ACHN (cell line): ENCODE measurements around the gene CACNA1S.

Experiments used
- DNase-seq: peaks from one replicate; pipeline ENCODE4 v3.0.0-alpha.2; 2015
- in situ Hi-C: cut with HindIII; loops from 2 replicates; pipeline ENCODE4 v1.10.0; 2017; ENCODE audit warnings: low sequenced_read_pairs, low pct_ligation_motif_present, low pct_unique_long_range_greater_than_20kb

CACNA1S gene

DNA sequence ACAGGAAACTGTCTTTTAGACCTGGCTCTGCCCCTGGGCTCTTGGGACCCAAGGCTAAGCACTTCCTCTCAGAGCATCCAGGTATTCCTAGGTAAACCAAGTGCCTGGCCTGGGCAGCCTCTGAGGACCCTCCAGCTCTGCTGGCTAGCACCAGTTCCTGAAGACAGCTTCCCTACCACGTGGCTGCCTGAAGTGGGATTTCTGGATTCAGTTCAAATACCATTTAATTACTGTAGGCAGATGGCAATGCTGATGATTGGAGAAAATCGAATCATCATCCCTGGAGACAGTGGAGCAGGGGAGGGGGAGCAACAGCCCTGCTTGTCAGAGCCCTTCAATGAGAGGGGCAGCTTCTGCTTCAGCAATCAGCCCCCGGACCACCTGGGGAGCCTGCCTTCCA lies 100.6 kb downstream of the CACNA1S start:
- in situ Hi-C loops, result no loop called here
- no peak for DNase-seq

- in situ Hi-C loops, result no loop called here
Observed at GRCh38 chr1:201009962-201010645, 102.1 kb downstream of the CACNA1S start.

GRCh38 chr1:201008666-201009360 lies 103.4 kb downstream of the CACNA1S start:
- DNase-seq, result no peak
- in situ Hi-C loops, result no loop called here

More at GRCh38 chr1:201009962-201010645, 102.1 kb downstream of the CACNA1S start:
- DNase-seq, result no peak

GRCh38 chr1:201007481-201007880 lies 104.7 kb downstream of the CACNA1S start:
- in situ Hi-C loops, result no loop called here
- DNase-seq, result no peak

- in situ Hi-C loops, result no loop called here
- DNase-seq, result no peak
Observed at GRCh38 chr1:201006450-201006849, 105.8 kb downstream of the CACNA1S start.

- in situ Hi-C loops, result no loop called here
- DNase-seq, result no peak
Observed at GRCh38 chr1:201004732-201005131, 107.5 kb downstream of the CACNA1S start.

GRCh38 chr1:201004154-201004553 lies 108.1 kb downstream of the CACNA1S start:
- no peak for DNase-seq
- in situ Hi-C loops, result no loop called here

DNA sequence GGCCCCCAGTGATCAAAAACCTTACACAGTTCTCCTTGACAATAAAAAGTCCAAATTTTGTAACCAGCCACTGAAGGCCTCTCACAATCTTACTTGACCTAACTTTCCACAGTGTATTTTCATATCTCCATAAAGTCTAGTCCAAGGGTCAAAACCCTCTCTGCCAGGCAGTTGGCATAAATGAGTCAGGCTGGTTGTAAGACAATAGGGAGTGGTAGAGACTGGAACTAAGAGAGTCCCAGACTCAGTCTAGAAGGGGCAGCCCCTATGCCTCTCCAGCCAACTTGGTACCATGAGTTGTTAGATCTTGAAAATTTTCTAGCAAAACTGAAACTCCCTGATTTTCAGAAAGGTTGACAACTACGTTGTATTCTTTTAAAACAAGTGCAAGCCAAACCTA lies 109.7 kb downstream of the CACNA1S start:
- in situ Hi-C loops, result no loop called here
- DNase-seq, result no peak

DNA sequence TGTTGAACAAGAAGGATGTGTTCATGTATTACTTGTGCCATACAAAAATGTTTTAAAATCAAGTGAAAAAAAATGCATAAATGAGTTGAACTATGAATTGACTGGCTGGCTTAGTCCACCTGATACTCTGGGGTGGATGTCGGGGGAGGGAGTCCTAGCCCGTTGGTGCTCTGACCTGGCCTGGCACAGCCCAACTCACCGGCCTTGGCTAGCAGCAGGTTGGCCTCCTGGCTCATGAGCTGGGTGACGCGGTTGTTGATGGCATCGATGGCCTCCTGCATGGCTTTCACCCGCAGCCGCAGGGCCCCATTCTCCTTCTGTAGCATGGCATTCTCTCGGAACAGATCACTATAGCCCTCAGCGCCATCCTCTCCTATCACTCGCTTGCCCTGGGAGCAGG lies 110.3 kb downstream of the CACNA1S start:
- DNase-seq, result no peak
- in situ Hi-C loops, result no loop called here

- DNase-seq, result no peak
- in situ Hi-C loops, result no loop called here
Observed at GRCh38 chr1:201000391-201000790, 111.8 kb downstream of the CACNA1S start.

DNA sequence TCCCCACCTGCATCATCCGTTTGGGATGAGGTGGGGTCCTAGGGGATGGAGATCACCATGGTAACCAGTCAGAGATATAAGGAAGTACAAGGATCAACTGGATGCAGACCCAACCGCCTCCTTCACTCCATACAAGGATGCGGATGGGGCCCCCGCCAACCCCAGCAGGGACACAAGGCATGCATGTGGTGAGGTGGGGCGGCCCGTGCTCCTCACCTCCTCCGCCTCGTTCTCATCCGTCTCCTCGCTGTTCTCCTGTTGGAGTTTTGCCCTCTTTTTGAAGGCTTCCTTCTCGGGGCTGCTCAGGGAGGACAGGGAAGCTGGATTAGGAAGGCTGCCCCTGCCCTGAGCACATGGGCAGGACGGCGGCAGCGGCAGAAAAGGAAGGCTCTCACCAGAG lies 112.6 kb downstream of the CACNA1S start:
- in situ Hi-C loops, result no loop called here
- no peak for DNase-seq

DNA sequence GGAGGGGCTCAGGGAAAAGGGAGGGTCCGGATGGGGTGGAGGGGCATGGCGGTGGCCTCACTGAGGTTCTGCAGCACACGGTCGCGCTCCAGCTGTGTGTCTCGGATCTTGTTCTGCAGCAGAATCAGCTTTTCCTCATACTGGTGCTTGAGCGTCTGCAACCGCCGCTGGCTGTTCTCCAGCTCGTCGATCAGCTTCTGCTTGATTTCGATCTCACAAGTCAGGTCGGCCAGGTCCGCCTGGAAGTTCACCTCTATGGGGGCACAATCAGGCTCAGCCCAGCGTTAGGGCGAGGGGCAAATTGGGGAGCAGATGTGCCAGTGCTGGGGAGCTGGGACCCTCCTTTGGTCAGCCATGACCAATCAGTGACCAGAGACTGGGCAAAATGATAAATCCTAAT lies 113.9 kb downstream of the CACNA1S start:
- no peak for DNase-seq
- in situ Hi-C loops, result no loop called here

DNA sequence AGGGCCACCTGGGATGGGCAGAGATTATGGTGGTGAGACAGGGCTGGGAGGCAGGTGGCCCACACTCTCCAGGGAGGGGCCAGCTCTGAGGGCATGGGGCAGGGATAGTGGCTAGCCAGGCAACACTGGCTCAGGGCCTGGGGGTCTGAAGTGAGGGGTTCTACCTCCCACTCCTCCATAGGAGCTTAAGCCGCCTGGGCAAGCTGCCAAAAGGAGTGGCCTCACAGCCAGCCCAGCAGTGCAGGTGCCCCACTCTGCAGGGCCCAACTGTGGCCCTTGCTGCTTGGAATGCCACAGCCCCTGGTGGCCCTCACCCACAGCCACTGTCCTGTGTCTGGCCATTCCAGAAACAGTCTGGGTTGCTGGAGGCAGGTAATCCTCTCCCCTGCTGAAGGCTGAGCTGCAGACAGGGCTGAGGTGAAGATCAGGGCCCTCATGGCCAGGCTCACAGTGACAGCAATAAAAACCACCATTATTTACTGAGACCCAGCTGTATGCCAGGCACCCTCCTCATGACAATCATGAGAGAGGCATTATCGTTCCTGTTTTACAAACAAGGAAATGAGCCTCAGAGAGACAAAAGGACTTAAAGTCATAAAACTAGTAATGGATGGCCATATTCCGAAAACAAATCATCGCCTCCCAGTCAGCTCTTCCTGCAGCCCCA lies 119.7 kb downstream of the CACNA1S start:
- in situ Hi-C loops, result no loop called here
- DNase-seq, result no peak

DNA sequence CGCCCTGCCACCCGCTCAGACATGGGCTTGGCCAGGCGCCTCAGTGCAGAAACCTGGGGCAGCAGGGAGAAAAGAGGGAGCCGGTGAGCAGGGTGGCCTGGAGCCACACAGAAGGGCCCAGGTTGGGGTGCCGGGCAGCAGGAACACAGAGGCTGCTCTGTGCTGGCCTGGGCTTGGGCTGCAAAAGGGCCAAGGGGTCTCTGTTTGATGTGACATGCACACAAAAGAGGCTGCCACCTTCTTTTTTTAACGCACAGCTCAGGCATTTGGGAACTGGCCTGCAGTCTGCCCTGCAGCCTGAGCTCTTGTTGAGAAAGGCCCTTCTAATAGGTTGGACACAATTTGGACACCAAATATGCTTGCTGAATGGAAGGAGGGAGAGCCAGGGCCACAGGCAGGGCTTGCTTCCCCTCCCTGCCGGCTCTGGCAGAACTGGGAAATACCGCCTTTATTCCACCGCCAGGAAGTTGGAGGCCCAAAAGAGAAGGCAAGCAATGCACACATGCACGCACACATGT lies 121.1 kb downstream of the CACNA1S start:
- in situ Hi-C loops, result no loop called here
- no peak for DNase-seq

- no peak for DNase-seq
- in situ Hi-C loops, result no loop called here
Observed at GRCh38 chr1:200990114-200990513, 122.1 kb downstream of the CACNA1S start.
